SKM-1 treated with dmso at 0.1 percent for 144 hours (cell line): ENCODE measurements around the gene MFSD1.

ENCODE experiments used
- DNase-seq: peaks from one replicate; lab custom pipeline; 2025; ENCODE audit not compliant: unreplicated experiment; lab: John Stamatoyannopoulos, UW

Gene MFSD1

GRCh38 chr3:158801696-158802408 lies at the start of gene MFSD1:
TSS of gene MFSD1 (plus strand) at chr3:158802054. CDS start at chr3:158802153, 99 bp downstream.
- peak; percentile 93 for DNase-seq

DNA sequence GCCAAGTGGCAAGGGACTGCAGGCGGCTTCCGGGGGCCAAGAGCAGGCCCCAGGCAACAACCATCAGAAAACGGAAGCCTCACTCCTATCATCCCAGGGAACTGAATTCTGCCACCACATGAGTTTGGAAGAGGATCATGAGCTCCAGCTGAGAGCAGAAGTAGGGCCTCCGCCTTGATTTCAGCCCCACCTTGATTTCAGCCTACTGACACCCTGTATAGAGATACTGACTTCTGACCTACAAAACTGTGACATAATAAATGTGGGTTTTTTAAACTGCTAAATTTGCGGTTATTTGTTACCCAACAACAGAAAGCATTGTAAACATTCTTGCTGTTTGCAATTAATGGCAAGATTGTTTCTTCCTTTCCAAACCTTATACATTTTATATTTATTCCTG lies 48.0 kb upstream of the MFSD1 start:
- DNase-seq, result no peak

DNA sequence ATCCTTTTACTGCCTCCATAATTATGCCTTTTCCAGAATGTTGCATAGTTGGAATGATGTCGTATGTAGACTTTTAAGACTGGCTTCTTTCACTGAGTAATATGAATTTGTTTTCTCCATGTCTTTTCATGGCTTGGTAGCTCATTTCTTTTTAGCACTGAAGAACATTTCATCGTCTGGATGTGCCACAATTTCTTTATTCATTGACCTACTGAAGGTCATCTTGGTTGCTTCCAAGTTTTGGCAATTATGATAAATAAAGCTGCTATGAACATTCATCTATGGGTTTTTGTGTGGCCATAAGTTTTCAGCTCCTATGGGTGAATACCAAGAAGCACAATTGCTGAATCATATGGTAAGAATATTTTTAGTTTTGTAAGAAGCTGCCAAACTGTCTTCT lies 46.4 kb upstream of the MFSD1 start:
- no peak for DNase-seq

GRCh38 chr3:158761350-158761749 lies 40.5 kb upstream of the MFSD1 start:
- no peak for DNase-seq

- no peak for DNase-seq
Measured at GRCh38 chr3:158762701-158763100, 39.2 kb upstream of the MFSD1 start.

- DNase-seq, result no peak
Measured at GRCh38 chr3:158763421-158763820, 38.4 kb upstream of the MFSD1 start.

GRCh38 chr3:158765518-158766205 lies 36.2 kb upstream of the MFSD1 start:
- no peak for DNase-seq

DNA sequence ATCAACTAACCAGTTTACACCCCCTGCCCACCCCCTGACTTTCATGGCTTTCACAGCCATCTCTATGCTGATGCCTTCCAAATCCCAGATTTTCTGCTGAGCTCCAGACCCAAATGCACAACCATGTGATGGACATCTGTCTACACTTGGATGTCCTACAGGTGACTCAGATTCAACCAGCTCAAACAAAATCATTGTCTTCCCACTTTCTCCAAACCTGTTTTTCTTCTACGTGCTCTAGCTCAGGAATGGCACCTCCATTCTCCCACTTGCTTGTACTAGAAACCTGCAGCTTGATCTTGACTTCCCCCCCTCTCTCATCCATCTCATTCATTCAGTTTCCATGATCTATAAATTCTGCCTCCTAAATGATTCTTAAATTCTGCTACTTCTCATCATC lies 35.5 kb upstream of the MFSD1 start:
- DNase-seq, result no peak

GRCh38 chr3:158768361-158768787 lies 33.5 kb upstream of the MFSD1 start:
- DNase-seq, result no peak

- DNase-seq, result no peak
Measured at GRCh38 chr3:158768881-158769543, 32.8 kb upstream of the MFSD1 start.

DNA sequence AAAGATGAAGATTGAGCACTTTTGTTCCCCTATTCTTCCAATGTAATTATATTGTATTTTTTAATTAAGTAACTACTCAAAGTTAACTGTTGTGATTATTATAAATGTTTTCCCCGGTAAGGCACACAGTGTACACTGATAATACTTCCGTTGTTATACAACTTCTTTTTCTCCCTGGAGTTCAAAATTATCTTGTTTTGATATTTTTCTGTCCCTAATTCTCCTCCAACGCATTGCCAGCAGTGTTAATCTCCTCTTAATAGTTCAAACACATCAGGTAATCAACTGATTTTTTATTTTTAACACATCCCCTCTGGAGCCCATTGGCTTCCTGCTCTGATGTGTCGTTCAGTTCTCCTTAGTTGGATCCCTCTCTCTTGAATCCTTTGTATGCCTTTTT lies 32.3 kb upstream of the MFSD1 start:
- no peak for DNase-seq

- no peak for DNase-seq
Measured at GRCh38 chr3:158769952-158770740, 31.7 kb upstream of the MFSD1 start.

GRCh38 chr3:158770741-158771350 lies 31.0 kb upstream of the MFSD1 start:
- DNase-seq, result no peak

DNA sequence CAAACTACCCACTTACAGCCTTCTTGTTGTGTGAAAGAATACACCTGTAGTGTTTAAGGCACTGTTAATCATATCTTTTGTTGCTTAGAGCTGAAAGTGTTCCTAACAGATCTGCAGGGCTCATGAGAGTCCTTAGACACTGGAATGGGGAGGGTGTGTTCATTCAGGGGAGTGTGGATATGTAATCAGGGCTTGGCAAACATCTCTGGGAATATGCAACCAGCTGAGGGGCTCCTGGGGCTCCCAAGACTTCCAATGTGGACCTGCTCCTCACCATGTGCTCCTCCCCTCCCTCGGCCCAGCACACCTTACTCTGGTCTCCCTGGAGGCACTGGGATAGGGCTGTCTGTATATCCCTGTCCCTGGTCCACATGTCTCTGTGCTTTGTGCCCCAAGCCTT lies 30.3 kb upstream of the MFSD1 start:
- no peak for DNase-seq

GRCh38 chr3:158771982-158772381 lies 29.9 kb upstream of the MFSD1 start:
- no peak for DNase-seq

- DNase-seq, result no peak
Measured at GRCh38 chr3:158773166-158773565, 28.7 kb upstream of the MFSD1 start.

- no peak for DNase-seq
Measured at GRCh38 chr3:158773845-158774830, 27.7 kb upstream of the MFSD1 start.

DNA sequence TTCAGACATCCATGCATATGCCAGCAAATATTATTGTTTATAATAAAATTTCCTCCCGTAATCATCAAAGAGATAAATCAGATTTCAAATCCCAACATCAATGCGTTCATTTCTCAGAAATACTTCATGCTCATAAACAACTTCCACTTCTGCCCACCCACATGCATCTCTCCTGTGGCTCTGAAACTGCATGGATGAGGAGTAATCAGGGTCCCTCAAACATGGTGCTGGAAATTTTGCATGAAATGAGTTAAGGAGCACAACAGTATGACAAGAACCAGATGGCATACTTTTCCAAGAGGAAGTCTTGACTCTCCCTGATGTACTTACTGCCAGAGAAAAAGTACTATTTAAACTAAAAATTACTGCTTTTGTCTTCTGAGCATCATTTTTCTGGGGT lies 26.9 kb upstream of the MFSD1 start:
- DNase-seq, result no peak
